HG03460 (cell line): Measurements from ENCODE around the gene TULP1.

Experiments used
- ATAC-seq: cut with Tn5 transposase; IDR thresholded peaks from one replicate; pipeline ENCODE4 v1.9.1; 2021; ENCODE audit not compliant: unreplicated experiment

The TULP1 gene

GRCh38 chr6:35468980-35469750, 43.5 kb downstream of the TULP1 start:
- ATAC-seq: no peak

GRCh38 chr6:35468181-35468979, 44.3 kb downstream of the TULP1 start, which contains the start of gene RPL10A:
RPL10A (plus strand) TSS chr6:35468401; CDS start chr6:35468435, 34 bp downstream.
- peak; percentile 74 for ATAC-seq

GRCh38 chr6:35465646-35466045, 47.0 kb downstream of the TULP1 start:
- ATAC-seq: no peak

- no peak for ATAC-seq
Observed at GRCh38 chr6:35463292-35463691, 49.4 kb downstream of the TULP1 start.

- ATAC-seq: no peak
Observed at GRCh38 chr6:35461270-35461669, 51.4 kb downstream of the TULP1 start.

GRCh38 chr6:35457907-35458306, 54.8 kb downstream of the TULP1 start:
- no peak for ATAC-seq

GRCh38 chr6:35454391-35455110, 58.1 kb downstream of the TULP1 start:
- ATAC-seq: no peak

- no peak for ATAC-seq
Observed at GRCh38 chr6:35453236-35453635, 59.5 kb downstream of the TULP1 start.

GRCh38 chr6:35452183-35453090, 60.3 kb downstream of the TULP1 start, which contains the start of gene FANCE:
FANCE (plus strand) TSS chr6:35452338; CDS start chr6:35452546, 208 bp downstream.
- peak; percentile 87 for ATAC-seq

- ATAC-seq: no peak
Observed at GRCh38 chr6:35451354-35452182, 61.1 kb downstream of the TULP1 start.

- no peak for ATAC-seq
Observed at GRCh38 chr6:35449287-35449881, 63.3 kb downstream of the TULP1 start.

GRCh38 chr6:35448191-35448590, 64.5 kb downstream of the TULP1 start:
- no peak for ATAC-seq
